AG04449 (cell line): ENCODE measurements around the gene XRCC2.
"Not testable (repeated sequence)": the region's sequence is repeated elsewhere in the genome, so short reads cannot be mapped to it uniquely, and the experiment has no call there.

Source experiments
- CTCF ChIA-PET: fragments of 350-600 bp; formaldehyde crosslinking; extraction: SDS; loops from one replicate; lab custom pipeline; 2021; ENCODE audit warnings: antibody characterized with exemption; lab: Yijun Ruan, JAX
- POLR2A ChIA-PET: fragments of 400-600, 350-600 bp; formaldehyde crosslinking; extraction: SDS; loops from one replicate; lab custom pipeline; 2020; ENCODE audit warnings: antibody characterized with exemption, inconsistent platforms; lab: Yijun Ruan, JAX
- DNase-seq: peaks from one replicate; pipeline ENCODE4 v3.0.0-alpha.2; 2010; ENCODE audit warnings: low read depth, low spot score
- H3K4me3 ChIP-seq: 2 replicates; pipeline ENCODE4 v1.5.1; 2011; ENCODE audit warnings: low read depth, mild to moderate bottlenecking, control low read depth, low read length
- TF ChIP-seq, protein P1 (sequence below): IDR thresholded peaks from one replicate; pipeline ENCODE4 v1.5.1; 2011; ENCODE audit warnings: mild to moderate bottlenecking, moderate library complexity, low read length, control low read depth, inconsistent platforms; ENCODE audit not compliant: insufficient read depth; ENCODE audit errors: missing control alignments

Gene XRCC2

DNA sequence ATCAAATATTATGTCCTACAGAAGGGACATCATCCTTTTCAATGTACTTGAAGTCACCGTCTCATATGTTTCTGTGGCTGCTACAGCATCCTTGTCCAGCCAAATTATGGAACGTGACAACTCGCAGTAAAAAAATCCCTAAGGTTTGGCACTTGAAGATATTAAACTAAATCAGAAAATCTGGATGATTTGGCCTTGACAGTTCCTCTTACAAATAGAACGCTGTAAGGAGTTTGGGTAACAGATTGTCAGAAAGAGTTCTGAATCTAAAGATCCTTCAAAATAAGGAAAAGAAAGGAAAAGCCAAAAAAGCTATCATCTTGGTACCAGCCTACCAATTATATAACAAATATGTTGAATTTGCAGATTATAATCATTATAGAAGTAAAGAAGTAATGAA is 21.0 kb downstream of the XRCC2 start:
- TF ChIP-seq, protein P1, sequence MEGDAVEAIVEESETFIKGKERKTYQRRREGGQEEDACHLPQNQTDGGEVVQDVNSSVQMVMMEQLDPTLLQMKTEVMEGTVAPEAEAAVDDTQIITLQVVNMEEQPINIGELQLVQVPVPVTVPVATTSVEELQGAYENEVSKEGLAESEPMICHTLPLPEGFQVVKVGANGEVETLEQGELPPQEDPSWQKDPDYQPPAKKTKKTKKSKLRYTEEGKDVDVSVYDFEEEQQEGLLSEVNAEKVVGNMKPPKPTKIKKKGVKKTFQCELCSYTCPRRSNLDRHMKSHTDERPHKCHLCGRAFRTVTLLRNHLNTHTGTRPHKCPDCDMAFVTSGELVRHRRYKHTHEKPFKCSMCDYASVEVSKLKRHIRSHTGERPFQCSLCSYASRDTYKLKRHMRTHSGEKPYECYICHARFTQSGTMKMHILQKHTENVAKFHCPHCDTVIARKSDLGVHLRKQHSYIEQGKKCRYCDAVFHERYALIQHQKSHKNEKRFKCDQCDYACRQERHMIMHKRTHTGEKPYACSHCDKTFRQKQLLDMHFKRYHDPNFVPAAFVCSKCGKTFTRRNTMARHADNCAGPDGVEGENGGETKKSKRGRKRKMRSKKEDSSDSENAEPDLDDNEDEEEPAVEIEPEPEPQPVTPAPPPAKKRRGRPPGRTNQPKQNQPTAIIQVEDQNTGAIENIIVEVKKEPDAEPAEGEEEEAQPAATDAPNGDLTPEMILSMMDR: no peak
- ChIA-PET POLR2A (no interaction called here), CTCF (no interaction called here)
- H3K4me3 ChIP-seq: no peak overlapping the region
- DNase-seq: no peak

DNA sequence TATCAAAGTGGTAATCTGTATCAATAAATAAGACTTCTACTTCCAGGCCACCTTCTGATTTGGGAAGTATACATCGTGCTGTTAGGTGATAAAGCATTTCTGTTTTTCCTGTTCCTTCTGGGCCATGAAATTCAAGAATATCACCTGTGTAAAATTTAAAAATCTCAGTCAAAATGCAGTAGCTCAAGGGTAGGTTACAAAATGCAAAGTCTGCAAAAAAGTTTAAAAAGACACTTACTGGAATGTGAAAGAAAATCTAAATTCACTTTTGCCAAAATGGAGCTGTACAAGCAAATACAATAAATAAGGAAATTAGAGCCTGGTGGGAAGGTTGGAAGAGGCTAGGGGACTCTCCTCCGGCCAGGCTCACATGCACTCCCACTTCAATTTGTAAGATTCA is 26.7 kb downstream of the XRCC2 start:
- CTCF ChIA-PET: no interaction called here

DNA sequence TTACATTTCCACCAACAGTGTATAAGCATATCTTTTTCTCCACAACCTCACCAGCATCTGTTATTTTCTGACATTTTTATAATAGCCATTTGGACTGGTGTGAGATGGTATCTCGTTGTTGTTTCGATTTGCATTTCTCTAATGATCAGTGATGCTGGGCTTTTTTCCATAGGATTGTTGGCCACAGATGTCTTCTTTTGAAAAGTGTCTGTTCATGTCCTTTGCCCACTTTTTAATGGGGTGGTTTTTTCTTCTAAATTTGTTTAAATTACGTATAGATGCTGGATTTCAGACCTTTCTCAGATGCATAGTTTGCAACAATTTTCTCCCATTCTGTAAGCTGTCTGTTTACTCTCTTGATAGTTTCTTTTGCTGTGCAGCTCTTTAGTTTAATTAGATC is 28.9 kb downstream of the XRCC2 start:
- TF ChIP-seq, protein P1: no peak
- H3K4me3 ChIP-seq: no peak overlapping the region
- DNase-seq: no peak
- POLR2A ChIA-PET: no interaction called here
- CTCF ChIA-PET: no interaction called here

More for the DNA sequence above, 26.7 kb downstream of the XRCC2 start:
- POLR2A ChIA-PET: interaction anchor here (0.7 kb wide), 1 partner anchor 131 kb away, joined by 3 read pairs; no protein-coding TSS in a partner anchor
- no peak for DNase-seq
- H3K4me3 ChIP-seq: no peak overlapping the region
- TF ChIP-seq, protein P1: no peak

DNA sequence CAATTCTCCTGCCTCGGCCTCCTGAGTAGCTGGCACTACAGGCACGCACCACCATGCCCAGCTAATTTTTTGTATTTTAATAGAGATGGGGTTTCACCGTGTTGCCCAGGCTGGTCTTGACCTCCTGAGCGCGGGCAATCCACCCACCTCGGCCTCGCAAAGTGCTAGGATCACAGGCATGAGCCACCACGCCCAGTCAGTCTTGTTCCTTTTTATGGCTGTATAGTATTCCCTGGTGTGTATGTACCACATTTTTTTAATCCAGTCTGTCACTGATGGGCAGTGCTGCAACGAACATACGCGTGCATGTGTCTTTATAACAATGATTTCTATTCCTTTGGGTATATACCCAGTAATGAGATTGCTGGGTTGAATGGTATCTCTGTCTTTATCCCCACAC is 29.4 kb downstream of the XRCC2 start:
- POLR2A ChIA-PET, CTCF ChIA-PET, DNase-seq, H3K4me3 ChIP-seq: not testable (repeated sequence)

DNA sequence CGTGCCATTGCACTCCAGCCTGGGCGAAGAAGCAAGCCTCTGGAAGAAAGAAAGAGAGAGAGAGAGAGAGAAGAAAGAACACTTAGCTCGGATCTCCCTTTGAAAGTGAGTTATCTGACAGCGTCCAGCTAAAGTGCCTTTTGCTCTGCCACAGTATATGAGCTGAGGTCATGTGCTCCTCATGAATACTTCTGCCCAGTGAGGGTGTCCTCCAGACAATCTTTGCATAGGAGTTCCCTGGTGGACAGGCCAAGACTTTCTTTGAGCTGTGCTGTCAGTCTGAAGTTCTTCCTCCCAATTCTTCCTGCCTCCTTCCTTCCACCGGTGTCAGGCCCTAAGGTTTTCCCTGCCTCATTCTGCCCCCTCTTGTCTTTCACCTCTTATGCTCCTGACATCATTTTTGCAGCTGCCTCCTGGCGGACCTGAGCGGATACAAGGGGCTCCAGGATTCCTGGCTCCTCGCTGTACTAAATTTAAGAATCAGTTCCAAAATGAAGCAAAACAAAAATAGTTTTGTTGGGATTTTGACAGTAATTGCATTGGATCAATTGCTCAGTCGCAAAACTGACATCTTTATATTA is 31.9 kb downstream of the XRCC2 start:
- ChIA-PET CTCF (no interaction called here), POLR2A (no interaction called here)
- TF ChIP-seq, protein P1: no peak
- H3K4me3 ChIP-seq: no peak overlapping the region
- DNase-seq: no peak

DNA sequence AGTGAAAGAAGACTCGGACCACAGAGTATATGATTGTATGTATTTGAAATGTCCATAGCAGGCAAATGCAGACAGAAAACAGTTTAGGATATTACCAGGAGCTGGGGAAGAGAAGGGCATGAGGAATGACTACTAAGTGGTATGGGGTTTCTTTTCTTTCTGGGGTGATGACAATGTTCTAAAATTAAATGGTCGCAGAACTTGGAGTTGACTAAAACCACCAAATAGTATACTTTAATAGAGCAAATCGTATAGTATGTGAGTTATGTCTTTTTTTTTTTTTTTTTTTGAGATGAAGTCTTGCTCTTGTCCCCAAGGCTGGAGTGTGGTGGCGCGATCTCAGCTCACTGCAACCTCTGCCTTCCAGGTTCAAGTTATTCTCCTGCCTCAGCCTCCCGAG is 34.6 kb downstream of the XRCC2 start:
- CTCF ChIA-PET: no interaction called here
- no peak overlapping the region for H3K4me3 ChIP-seq
- TF ChIP-seq, protein P1: no peak
- DNase-seq: no peak
- POLR2A ChIA-PET: no interaction called here

DNA sequence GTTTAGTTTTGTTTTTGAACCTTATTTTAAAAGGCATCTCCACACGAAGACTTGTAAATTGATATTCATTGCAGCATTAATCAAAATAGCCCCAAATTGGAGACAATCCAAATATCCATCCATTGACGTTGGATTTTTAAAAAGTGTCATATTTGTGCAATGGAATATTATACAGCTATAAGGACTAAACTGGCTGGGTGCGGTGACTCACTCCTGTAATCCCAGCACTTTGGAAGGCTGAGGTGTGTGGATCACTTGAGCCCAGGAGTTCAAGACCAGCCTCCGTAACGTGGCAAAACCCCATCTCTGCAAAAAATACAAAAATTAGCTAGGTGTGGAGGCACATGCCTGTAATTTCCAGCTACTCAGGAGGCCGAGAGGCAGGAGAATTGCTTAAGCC is 35.1 kb downstream of the XRCC2 start:
- ChIA-PET CTCF (no interaction called here), POLR2A (no interaction called here)
- H3K4me3 ChIP-seq: no peak overlapping the region
- TF ChIP-seq, protein P1: no peak
- no peak for DNase-seq
